Stimulated activated CD8-positive, alpha-beta memory T cell treated with anti-CD3 and anti-CD28 coated beads, Interleukin-4, amount 100 ng/mL, for 4 hours (primary cell): Measurements from ENCODE around the gene NPR3.

Experiments
- DNase-seq, 2 donors: peaks; one replicate each; pipeline ENCODE4 v3.0.0-alpha.2; 2020; ENCODE audit warnings: low read depth in 2 of 2, low spot score in 1 of 2

Gene NPR3

DNA sequence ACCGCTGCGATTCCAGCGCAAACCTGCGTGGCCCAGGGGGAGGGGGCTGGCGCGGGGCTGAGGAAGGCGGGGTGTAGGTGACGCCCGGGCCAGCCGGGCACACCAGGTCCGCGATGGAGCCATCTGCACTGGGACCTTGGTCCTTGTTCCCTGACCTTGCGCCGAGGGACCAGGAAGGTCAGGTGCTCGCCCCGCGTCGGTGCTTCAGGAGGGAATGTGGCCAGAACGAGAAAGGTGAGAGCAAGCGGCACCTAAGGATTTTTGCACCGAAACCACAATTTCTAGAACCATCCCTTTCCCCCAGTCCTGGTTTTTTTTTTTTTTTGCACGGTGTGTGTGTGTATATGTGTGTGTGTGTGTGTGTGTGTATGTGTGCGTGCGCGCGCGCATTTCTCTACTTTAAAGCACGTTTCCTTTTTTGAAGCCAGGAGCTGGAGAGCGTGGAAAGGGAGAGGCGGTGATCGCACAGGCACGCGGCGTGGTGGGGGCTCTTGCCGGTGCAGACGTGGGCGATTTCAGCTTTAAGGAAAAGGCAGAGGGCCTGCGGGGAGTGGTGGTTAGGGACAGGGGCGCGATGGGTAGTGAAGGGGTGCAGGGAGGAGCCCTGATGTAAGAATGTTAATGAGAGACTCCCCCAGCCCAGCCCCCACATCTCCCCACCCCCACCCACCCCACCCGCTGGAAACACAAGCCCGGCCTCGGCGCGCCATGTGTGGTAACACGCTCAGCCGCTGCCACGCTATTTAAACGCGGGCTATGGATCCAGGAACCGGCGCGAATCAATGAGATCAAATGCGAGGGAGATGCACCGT is at the start of gene NPR3:
Gene NPR3 (plus strand): TSS at position 772 of the 812 bp plus-strand sequence. CDS start 456 bp downstream, outside the sequence.
- DNase-seq, result no peak

DNA sequence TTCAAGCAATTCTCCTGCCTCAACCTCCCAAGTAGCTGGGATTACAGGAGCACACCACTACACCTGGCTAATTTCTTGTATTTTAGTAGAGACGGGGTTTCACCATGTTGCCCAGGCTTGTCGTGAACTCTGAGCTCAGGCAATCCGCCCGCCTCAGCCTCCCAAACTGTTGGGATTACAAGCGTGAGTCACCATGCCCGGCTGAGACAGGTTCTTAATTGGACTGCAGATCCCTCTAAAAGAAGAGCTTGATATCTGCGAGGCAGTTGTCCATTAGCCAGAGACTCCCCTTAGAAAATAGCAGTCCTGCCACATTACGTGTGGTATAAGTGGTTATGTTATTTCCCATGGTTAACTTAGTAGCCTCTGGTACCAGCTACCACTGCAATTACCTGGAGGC is 46.6 kb upstream of the NPR3 start:
- no peak for DNase-seq

DNA sequence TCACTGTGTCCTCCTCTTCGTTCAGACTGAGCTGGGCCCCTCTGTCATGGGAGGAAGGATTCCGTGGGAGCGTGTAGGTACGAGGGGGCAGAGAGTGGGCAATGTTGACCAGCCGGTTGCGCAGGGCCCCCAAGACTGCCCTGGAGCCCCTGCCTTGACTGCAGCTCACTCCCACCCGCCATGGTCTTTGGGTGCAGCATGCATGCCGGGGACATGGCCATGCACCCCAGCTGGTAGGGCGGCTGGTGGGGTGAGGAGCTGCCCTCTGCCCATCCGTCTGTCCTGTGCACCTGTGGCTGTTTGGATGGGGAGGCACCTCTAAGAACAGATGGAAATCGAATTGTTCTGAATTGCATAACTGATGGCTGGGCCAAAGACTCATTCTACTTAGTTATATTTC is 42.6 kb upstream of the NPR3 start:
- DNase-seq, result no peak

GRCh38 chr5:32673272-32673671 is 37.8 kb upstream of the NPR3 start:
- DNase-seq, result no peak

- no peak for DNase-seq
Measured at GRCh38 chr5:32677023-32677422, 34.1 kb upstream of the NPR3 start.

GRCh38 chr5:32678472-32678871 is 32.6 kb upstream of the NPR3 start:
- DNase-seq, result no peak

- no peak for DNase-seq
Measured at GRCh38 chr5:32679218-32679617, 31.9 kb upstream of the NPR3 start.

DNA sequence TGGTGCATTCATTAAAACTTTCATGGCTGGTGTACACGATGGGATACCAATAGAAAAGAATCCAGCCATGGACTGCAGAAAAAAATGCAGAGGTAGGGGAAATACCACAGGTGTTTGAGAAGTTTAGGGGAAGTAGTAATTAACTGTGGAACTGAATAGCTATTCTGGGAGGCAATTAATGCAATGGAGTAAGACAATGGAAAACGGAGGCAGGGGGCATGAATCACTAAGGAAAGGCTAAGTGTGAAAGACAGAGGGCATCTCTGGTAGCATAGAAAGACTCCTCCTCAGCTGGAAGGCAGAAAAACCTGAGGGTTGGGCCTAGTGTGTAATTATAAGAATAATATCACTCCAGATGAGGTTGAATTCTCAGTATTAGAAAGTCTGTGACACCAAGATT is 30.9 kb upstream of the NPR3 start:
- DNase-seq, result no peak

GRCh38 chr5:32683125-32683524 is 28.0 kb upstream of the NPR3 start:
- DNase-seq, result no peak

DNA sequence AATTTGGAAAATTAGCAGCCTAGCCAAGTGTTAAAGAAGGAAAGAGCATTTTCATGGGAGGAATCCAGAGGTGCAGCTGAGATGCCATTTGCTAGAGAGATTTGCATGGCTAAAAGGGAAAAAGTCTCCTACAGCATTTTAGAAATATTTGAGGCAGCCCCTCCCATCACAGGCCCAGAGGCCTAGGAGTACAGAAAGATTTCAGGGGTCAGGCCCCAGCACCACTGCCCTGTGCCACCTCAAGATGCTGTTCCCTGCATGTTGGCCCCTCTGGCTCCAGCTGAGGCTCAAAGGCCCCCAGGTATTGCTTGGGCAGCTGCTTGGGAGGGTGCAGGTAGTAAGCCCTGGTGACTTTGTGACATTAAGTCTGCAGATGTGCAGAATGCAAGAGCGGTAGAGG is 26.9 kb upstream of the NPR3 start:
- no peak for DNase-seq

- no peak for DNase-seq
Measured at GRCh38 chr5:32686799-32687498, 24.2 kb upstream of the NPR3 start.

DNA sequence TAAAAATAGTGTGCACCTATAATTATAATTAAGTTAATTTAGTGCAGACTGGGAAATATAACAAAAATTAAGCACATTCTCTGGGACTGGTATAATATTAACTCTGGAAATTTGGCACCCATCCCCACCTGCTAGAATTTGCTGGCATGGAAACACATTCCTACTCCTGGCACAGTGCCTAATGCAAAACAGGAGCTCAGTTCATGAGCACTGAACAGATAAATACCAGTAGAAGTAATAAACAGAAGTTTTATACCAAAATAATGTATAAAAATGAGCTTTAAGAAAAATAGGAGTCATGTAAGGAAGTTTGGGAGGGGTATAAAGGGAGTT is 23.7 kb upstream of the NPR3 start:
- DNase-seq, result no peak

GRCh38 chr5:32690153-32690552 is 21.0 kb upstream of the NPR3 start:
- no peak for DNase-seq

DNA sequence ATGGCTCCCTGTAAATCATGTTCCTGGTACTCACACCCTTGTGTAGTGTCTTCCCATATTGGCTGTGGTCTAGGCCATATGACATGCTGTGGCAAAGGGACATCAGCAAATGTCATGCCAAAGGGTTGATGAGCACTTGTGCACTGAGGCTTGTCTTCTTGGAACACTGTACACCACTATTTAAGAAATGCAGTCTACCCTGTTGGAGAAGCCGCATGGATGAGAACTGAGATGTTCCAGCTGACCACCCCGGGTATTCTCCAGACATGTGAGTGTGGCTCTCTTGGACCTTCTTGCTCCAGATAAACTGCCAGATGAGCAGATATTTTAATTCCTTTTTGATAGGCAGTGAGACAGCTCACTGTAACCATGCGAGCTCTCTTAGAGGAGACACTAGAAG is 20.5 kb upstream of the NPR3 start:
- DNase-seq, result no peak

DNA sequence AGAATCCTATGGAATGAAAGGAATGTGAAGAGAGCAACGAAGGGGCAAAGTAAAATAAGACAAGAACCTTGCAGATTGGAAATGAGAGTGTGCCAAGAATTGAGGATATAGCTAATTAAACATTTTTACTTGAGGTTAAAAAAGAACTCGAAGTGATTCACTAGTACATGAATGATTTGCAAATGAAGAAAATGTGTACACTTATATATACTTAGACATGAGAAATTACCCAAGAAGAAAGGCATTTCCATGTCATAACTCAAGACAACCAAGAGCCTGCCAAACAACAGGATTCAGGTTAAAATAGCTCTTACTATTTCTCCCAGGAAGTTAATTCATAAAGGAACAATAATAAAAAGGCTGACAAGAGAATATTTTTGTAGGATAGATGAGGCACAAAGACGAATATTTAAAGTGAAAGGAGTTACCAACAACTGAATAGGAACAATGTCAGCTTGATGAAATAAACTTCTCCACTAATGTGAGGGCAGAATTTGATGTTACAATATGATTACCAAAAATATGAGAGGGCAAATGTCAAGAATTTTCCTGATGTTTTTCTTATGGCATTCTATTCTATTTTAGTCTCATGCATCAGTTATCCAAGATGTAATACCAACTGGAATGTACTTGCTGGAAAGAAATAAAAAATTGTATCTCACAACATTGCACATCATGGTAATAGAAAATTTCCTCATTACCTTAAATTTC is 18.9 kb upstream of the NPR3 start:
- no peak for DNase-seq

DNA sequence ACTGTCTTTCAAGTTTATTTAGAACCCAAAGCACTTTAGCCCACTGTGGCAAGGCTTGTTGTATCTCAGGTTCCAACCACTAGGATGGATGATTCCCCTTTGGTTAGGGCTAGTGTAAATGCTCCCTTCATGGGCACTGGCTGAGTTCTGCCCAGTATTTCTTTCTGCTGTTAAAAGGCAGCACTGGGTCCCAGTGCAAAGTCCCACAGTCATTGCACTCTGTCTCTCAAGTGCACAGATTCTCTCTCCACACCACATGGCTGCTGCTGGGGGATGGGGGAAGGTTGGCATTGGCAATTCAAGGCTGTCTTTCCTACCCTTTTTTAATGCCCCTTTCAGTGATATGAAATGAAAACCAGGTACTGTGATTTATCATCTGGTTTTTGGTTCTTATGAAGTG is 7.2 kb upstream of the NPR3 start:
- DNase-seq, result no peak

- DNase-seq, result no peak
Measured at GRCh38 chr5:32707418-32707997, 3.6 kb upstream of the NPR3 start.

DNA sequence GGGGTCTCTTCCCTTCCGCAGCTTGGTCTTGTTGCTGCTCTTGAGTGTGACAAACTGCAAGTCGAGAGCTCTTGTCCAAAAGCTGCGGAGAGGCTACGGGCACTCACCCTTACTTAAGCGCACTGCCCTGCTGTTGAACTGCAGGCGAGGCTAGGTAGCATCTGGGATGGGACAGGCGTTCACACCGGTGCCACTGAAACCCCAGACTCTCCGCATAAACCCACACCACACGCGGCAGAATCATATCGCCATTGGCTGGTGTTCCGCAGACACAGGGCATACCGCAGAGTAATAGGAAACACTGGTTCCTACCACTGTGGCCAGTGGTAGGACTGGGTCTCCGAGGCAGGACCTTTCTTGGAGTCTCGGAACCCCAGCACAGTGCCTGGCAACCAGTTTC is 2.2 kb upstream of the NPR3 start:
- no peak for DNase-seq

DNA sequence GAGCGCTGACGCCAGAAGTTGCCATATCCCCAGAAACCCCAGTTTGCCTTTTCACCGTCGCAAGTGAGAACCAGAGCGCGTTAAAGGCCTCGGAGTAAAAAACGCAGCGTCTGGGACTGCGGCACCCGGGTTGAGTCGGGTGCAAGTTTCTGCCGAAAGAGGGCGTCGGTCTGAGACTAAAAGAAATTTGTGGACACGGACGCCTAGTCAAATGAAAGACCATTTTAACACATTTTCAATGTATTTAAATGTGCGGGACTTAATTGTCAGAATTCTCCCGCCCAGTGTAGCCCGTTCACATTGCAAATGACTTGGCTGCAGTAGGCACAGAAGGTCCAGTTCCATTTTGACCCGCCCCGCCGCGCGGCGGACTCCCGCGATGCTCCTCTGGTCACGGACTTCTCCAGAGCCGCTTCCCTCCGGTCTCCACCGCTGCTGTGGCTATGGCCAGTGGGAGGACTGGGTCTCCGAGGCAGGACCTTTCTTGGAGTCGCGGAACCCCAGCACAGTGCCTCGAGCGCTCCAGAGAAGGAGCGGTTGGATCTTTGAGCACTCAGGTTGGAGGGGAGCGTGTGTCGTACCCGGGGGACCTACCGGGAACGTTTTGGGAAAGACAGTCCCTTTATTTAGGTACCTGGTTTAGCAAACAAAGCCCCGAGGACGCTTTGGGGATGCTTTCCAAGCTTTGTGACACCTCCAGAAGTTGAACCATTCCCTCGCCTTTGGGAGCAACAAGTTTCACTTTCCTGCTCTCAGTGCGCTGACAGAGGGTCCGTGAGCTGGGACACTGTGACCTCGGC is 1.2 kb upstream of the NPR3 start:
- no peak for DNase-seq

DNA sequence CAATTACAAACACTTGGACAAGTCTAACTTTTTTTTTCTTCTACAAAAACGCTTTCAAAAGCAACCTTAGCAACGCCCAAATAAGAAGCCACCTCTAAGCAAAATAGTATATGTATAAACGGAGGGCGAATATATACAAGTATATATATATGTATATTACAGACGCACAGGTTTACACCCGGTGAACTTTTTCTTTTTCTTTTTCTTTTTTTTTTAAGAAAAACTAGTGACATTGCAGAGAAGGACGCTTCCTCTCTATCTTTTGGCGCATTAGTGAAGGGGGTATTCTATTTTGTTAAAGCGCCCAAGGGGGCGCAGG is 200 bp downstream of the NPR3 start:
- no peak for DNase-seq
